ENCODE results near the gene CELF5. TPM values are rescaled to one million over a fixed set of nuclear protein-coding genes. Genes with fewer than 3 reads are reported as not detected.
A peak's percentile ranks its signal among the peaks of the same experiment; 100 is the strongest.
"Not testable (repeated sequence)": the region's sequence is repeated elsewhere in the genome, so short reads cannot be mapped to it uniquely, and the experiment has no call there.

The CELF5 gene
- total RNA-seq, 1 donor from 2014 or later: not detected

- DNase-seq: no peak
- intact Hi-C loops (cut with micrococcal nuclease): loop anchor here (10.0 kb wide), 1 partner anchor 294 kb away; no protein-coding TSS in a partner anchor
- Histone ChIP-seq H3K4me1 (no peaks in the 10 kb centered on the region), H3K27me3 (ENCODE audit: low read depth) (peaks cover 86% of the 10 kb centered on the region), H3K4me3 (no peak overlapping the region), H3K9me3 (replicated peaks) (peaks cover 12% of the 10 kb centered on the region), H3K36me3 (no peaks in the 10 kb centered on the region), H3K27ac (replicated peaks) (no peak overlapping the region)
- TF ChIP-seq CTCF (IDR thresholded peaks at IDR 0.05; ENCODE audit: borderline replicate concordance): no peak
Measured at GRCh38 chr19:3298853-3299449, 74.5 kb downstream of the CELF5 start.

- H3K36me3 ChIP-seq; H3K4me1 ChIP-seq; H3K27ac ChIP-seq (replicated peaks); DNase-seq; H3K4me3 ChIP-seq; intact Hi-C loops (cut with micrococcal nuclease): not testable (repeated sequence)
- H3K9me3 ChIP-seq (replicated peaks): peaks cover 12% of the 10 kb centered on the region
- H3K27me3 ChIP-seq (ENCODE audit: low read depth): peaks cover 84% of the 10 kb centered on the region
Measured at GRCh38 chr19:3300566-3300965, 76.1 kb downstream of the CELF5 start.

GRCh38 chr19:3302755-3303154 lies 78.3 kb downstream of the CELF5 start:
- intact Hi-C loops (cut with micrococcal nuclease): no loop called here
- Histone ChIP-seq H3K9me3 (replicated peaks) (peaks cover 12% of the 10 kb centered on the region), H3K27me3 (ENCODE audit: low read depth) (peaks cover 86% of the 10 kb centered on the region)

GRCh38 chr19:3304871-3305423 lies 80.5 kb downstream of the CELF5 start:
- peak; percentile 63 for DNase-seq
- Histone ChIP-seq H3K36me3 (no peaks in the 10 kb centered on the region), H3K27ac (replicated peaks) (no peak overlapping the region), H3K27me3 (ENCODE audit: low read depth) (peaks cover 91% of the 10 kb centered on the region), H3K4me3 (no peak overlapping the region), H3K4me1 (peaks cover 7% of the 10 kb centered on the region), H3K9me3 (replicated peaks) (peaks cover 12% of the 10 kb centered on the region)
- peak; percentile 87 for TF ChIP-seq CTCF (IDR thresholded peaks at IDR 0.05; ENCODE audit: borderline replicate concordance)
- intact Hi-C loops (cut with micrococcal nuclease): no loop called here

More at GRCh38 chr19:3302755-3303154, 78.3 kb downstream of the CELF5 start:
- DNase-seq: no peak
- H3K4me3 ChIP-seq: no peak overlapping the region
- no peak for TF ChIP-seq CTCF (IDR thresholded peaks at IDR 0.05; ENCODE audit: borderline replicate concordance)
- no peak overlapping the region for H3K27ac ChIP-seq (replicated peaks)
- peaks cover 7% of the 10 kb centered on the region for H3K4me1 ChIP-seq
- H3K36me3 ChIP-seq: no peaks in the 10 kb centered on the region

GRCh38 chr19:3309724-3310123 lies 85.3 kb downstream of the CELF5 start:
- peaks cover 5% of the 10 kb centered on the region for H3K4me1 ChIP-seq
- no peak for DNase-seq
- no peaks in the 10 kb centered on the region for H3K36me3 ChIP-seq
- H3K27me3 ChIP-seq (ENCODE audit: low read depth): peaks cover 91% of the 10 kb centered on the region
- no peak overlapping the region for H3K4me3 ChIP-seq
- intact Hi-C loops (cut with micrococcal nuclease): no loop called here
- H3K27ac ChIP-seq (replicated peaks): no peak overlapping the region
- TF ChIP-seq CTCF (IDR thresholded peaks at IDR 0.05; ENCODE audit: borderline replicate concordance): no peak
- no peaks in the 10 kb centered on the region for H3K9me3 ChIP-seq (replicated peaks)

GRCh38 chr19:3310280-3310679 lies 85.8 kb downstream of the CELF5 start:
- Histone ChIP-seq H3K27me3 (ENCODE audit: low read depth) (peaks cover 93% of the 10 kb centered on the region), H3K4me1 (no peaks in the 10 kb centered on the region), H3K9me3 (replicated peaks) (no peaks in the 10 kb centered on the region), H3K4me3 (no peak overlapping the region), H3K27ac (replicated peaks) (no peak overlapping the region), H3K36me3 (no peaks in the 10 kb centered on the region)
- no peak for DNase-seq
- intact Hi-C loops (cut with micrococcal nuclease): no loop called here
- TF ChIP-seq CTCF (IDR thresholded peaks at IDR 0.05; ENCODE audit: borderline replicate concordance): no peak

Data from left ventricle myocardium inferior (tissue), 1 donor.